Measurements from ENCODE around the gene GRK3.

DNA sequence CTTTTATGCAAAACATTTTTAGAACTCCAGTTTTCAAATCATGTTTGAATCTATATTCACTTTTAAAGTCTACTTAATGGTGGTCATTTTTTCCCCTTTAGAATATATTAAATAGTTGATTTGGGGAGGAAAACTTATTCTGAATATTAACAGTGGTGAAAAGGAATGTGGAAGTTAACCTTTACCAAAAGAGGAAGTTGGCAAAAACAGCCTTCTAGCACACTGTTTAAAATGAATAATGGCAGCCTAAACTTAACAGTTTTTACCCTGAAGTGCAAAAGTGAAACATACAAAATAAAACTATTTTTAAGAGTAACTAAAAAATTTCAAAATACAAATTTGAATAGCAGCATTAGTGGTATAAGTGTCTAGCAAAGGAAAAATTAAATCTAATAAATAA lies 86.4 kb downstream of the GRK3 start:
- TF ChIP-seq, protein P1, sequence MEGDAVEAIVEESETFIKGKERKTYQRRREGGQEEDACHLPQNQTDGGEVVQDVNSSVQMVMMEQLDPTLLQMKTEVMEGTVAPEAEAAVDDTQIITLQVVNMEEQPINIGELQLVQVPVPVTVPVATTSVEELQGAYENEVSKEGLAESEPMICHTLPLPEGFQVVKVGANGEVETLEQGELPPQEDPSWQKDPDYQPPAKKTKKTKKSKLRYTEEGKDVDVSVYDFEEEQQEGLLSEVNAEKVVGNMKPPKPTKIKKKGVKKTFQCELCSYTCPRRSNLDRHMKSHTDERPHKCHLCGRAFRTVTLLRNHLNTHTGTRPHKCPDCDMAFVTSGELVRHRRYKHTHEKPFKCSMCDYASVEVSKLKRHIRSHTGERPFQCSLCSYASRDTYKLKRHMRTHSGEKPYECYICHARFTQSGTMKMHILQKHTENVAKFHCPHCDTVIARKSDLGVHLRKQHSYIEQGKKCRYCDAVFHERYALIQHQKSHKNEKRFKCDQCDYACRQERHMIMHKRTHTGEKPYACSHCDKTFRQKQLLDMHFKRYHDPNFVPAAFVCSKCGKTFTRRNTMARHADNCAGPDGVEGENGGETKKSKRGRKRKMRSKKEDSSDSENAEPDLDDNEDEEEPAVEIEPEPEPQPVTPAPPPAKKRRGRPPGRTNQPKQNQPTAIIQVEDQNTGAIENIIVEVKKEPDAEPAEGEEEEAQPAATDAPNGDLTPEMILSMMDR (IDR thresholded peaks at IDR 0.05), result no peak
- no peak for TF ChIP-seq POLR2AphosphoS5 (IDR thresholded peaks at IDR 0.05)
- TF ChIP-seq POLR2A (IDR thresholded peaks at IDR 0.05), result no peak
- no peak for TF ChIP-seq EP300 (IDR thresholded peaks at IDR 0.05)

Data from suprapubic skin (tissue), 4 donors.